Esophagus (tissue), 2 donors: ENCODE results near the gene PHF12. TPM values are rescaled to one million over a fixed set of nuclear protein-coding genes. Genes with fewer than 3 reads are reported as not detected.

Experiments used
- H3K27ac ChIP-seq, 2 donors: one replicate each; pipeline ENCODE4 v1.5.1; 2013; ENCODE audit warnings: low read depth in 2 of 2, mild to moderate bottlenecking in 2 of 2, inconsistent platforms in 1 of 2, low read length in 1 of 2, moderate library complexity in 1 of 2
- H3K27me3 ChIP-seq, 2 donors: one replicate each; pipeline ENCODE4 v1.6.1; 2013; ENCODE audit warnings: low read length in 2 of 2, control low read depth in 1 of 2, mild to moderate bottlenecking in 1 of 2; ENCODE audit not compliant: insufficient read depth in 2 of 2, control insufficient read depth in 1 of 2
- H3K36me3 ChIP-seq, 2 donors: one replicate each; pipeline ENCODE4 v1.6.1; 2013; ENCODE audit warnings: low read length in 1 of 2; ENCODE audit not compliant: control insufficient read depth in 2 of 2, insufficient read depth in 2 of 2
- H3K4me1 ChIP-seq, 2 donors: one replicate each; pipeline ENCODE4 v1.6.1; 2013; ENCODE audit warnings: low read length in 1 of 2; ENCODE audit not compliant: control insufficient read depth in 2 of 2, insufficient read depth in 2 of 2
- H3K4me3 ChIP-seq, 2 donors: one replicate each; pipeline ENCODE4 v1.5.1; 2013; ENCODE audit warnings: low read length in 2 of 2, mild to moderate bottlenecking in 2 of 2, low read depth in 1 of 2, moderate library complexity in 1 of 2
- H3K9me3 ChIP-seq, 2 donors: one replicate each; pipeline ENCODE4 v1.6.1; 2013; ENCODE audit warnings: mild to moderate bottlenecking in 2 of 2, low read depth in 1 of 2, low read length in 1 of 2, moderate library complexity in 1 of 2; ENCODE audit not compliant: control insufficient read depth in 2 of 2, insufficient read depth in 1 of 2
- WGBS, 2 donors: extraction: QIAGEN DNeasy Blood & Tissue Kit; methylation state at CpG; one replicate each; pipeline ENCODE4 v1.1.7; 2013; 5-methylcytosine and 5-hydroxymethylcytosine counted together
- polyA plus RNA-seq, 2 donors: library from polyadenylated mRNA; stranded (reverse); fragments of 200-250 nt; gene quantifications; one replicate each; pipeline ENCODE4 v1.2.3, GENCODE V29; 2013
- donor health status: healthy with polysubstance abuse.
- donor health status: Bipolar disorder and iron deficiency.

Gene PHF12
- polyA plus RNA-seq, 2 donors, result 8.6 to 9.1 TPM

DNA sequence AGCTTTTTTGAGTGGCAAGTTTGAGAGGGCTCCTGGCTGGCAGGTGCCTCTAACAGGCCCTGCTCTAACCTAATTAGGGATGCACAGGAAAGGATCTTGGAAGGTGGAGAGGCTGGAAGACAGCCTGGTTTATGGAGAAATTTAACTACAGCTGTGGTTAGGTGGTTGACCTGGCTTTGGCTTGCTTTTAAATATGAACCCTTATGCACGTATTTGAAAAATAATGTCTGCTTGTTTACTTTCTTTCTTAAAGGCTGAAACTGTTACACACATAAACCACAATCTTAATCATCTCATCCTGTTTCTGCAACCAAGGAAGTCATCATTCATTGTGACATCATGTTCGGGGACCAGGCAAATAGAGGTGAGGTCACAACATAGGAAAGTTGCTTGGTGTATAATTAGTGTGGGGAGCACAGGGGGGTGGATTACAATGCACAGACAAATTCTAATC lies 25.4 kb downstream of the PHF12 start:
- no peaks in the 10 kb centered on the region for H3K9me3 ChIP-seq
- peaks cover 6 to 11% of the 10 kb centered on the region in 2 donors for H3K36me3 ChIP-seq
- WGBS, 2 donors, result 17% methylated on average over 2 of the region's 2 CpGs
- H3K4me3 ChIP-seq, result no peak overlapping the region
- H3K27ac ChIP-seq, result peak overlapping the region; percentile 21 to 28
- H3K27me3 ChIP-seq, result no peaks in the 10 kb centered on the region
- H3K4me1 ChIP-seq, result peaks cover 0 to 5% of the 10 kb centered on the region in 2 donors

DNA sequence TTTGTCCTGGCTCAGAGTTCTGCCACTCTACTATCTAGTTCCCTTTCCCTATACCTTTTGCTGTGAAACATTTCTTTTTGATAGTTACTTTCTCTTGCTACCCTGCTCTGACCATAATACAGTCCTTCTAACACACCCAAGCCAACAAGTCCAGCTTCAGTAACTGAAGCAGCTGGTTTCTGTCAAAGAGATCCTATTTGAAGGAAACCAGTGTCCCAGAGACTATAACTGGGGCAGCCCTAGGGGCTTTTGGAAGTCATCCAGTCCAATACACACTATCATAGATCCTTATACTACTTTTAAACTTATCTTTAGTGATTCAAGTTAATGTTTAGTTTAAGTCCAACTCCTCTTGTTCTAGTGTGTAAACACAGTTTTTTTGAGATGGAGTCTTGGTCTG lies 31.1 kb downstream of the PHF12 start:
- Histone ChIP-seq H3K9me3 (no peaks in the 10 kb centered on the region), H3K27ac (no peak overlapping the region), H3K36me3 (peaks cover 22 to 29% of the 10 kb centered on the region in 2 donors), H3K4me3 (no peak overlapping the region), H3K27me3 (no peaks in the 10 kb centered on the region), H3K4me1 (peaks cover 0 to 2% of the 10 kb centered on the region in 2 donors)

DNA sequence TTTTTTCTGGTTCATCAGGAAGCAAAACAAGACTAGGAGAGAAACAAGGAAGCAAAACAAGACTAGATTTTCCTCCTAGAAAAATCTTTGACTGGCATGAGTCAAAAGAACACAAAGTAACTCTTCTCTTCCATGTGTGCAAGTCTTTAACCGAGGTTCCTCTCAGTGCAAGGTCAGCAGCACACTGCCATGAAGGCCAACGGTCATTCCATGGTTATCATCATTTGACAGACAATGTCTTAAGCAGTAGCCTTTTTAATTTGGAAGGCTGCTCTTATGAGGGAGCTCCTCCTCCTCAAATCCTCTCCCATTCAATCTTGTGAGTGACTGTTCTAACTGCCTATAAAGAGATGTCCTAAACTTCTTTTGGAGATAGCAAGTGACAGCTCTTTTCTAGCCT lies 33.0 kb downstream of the PHF12 start:
- no peaks in the 10 kb centered on the region for H3K27me3 ChIP-seq
- no peak overlapping the region for H3K27ac ChIP-seq
- H3K4me3 ChIP-seq, result no peak overlapping the region
- 64 to 77% methylated on average over 2 of the region's 2 CpGs for WGBS, 2 donors
- peaks cover 21 to 31% of the 10 kb centered on the region in 2 donors for H3K36me3 ChIP-seq
- H3K9me3 ChIP-seq, result no peaks in the 10 kb centered on the region
- peaks cover 0 to 2% of the 10 kb centered on the region in 2 donors for H3K4me1 ChIP-seq

DNA sequence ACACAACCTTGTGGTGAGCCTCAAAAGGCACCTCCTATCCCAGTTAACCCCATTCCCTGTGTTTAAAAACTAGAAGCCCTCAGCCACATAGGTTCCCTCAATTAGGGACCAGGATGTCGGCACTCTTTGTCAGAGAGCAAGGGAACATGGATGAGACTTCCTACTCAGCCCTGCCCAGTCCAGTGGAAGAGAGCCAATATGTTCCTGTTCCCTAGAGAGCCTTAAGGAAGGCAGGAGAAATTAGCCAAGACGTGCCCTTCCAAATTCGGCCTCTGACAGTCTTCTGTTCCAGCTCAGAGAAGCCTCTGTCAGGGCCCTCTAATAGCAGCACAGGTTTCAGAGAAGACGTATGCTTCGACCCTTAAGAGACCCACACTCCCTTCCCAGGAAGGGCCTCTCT lies 33.9 kb downstream of the PHF12 start:
- H3K4me3 ChIP-seq, result no peak overlapping the region
- H3K27me3 ChIP-seq, result no peaks in the 10 kb centered on the region
- peaks cover 21 to 39% of the 10 kb centered on the region in 2 donors for H3K36me3 ChIP-seq
- H3K9me3 ChIP-seq, result no peaks in the 10 kb centered on the region
- peaks cover 0 to 2% of the 10 kb centered on the region in 2 donors for H3K4me1 ChIP-seq
- H3K27ac ChIP-seq, result no peak overlapping the region
- whole genome bisulfite sequencing, 2 donors, result 65 to 70% methylated on average over 5 of the region's 5 CpGs

DNA sequence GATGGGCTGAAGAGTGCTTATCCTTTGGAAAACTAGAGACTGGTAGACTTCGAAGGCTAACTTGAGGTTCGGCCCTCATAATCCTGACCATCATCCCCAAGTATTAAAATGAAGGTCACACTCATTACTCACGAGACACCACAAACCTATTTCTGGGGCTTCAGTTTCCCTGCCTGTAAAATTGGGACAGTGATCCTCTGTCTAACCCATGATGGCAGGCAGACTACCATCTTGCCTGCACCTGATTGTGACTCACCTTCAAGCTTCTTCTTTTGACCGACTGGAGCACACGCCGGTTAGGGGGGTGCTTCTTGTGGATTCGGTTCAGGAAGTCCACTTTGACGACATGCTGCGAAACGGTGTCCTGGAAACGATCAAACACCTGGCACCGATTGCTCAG lies 34.3 kb downstream of the PHF12 start:
- Histone ChIP-seq H3K9me3 (no peaks in the 10 kb centered on the region), H3K4me3 (no peak overlapping the region), H3K27ac (no peak overlapping the region), H3K4me1 (peaks cover 0 to 2% of the 10 kb centered on the region in 2 donors), H3K27me3 (no peaks in the 10 kb centered on the region), H3K36me3 (peaks cover 21 to 41% of the 10 kb centered on the region in 2 donors)
- WGBS, 2 donors, result 79% methylated on average over 12 of the region's 12 CpGs

DNA sequence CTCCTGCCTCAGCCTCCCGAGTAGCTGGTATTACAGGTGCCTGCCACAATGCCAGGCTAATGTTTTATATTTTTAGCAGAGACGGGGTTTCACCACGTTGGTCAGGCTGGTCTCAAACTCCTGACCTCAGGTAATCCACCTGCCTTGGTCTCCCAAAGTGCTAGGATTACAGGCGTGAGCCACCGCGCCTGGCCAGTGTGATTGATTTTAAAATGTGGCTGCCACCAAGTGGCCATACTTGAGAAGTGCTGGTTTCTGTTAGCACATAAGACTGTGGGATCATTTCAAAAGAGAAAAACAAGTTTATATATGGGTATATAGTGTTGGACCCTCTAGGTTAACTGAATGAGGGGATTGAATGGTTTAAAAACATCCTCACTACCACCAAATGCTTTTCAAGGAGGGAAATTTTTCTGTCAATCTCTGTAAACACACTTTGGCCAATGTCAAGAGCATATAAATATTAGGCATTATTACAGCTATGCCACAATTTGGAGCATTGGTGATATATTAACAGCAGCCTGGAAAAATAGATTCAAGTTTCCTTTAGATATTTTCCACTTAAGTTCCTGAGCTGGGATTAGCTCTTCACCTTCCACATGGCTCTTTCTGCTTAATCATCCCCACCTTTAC lies 34.9 kb downstream of the PHF12 start:
- H3K27ac ChIP-seq, result no peak overlapping the region
- H3K4me3 ChIP-seq, result no peak overlapping the region
- no peaks in the 10 kb centered on the region for H3K9me3 ChIP-seq
- H3K27me3 ChIP-seq, result no peaks in the 10 kb centered on the region
- H3K36me3 ChIP-seq, result peaks cover 23 to 47% of the 10 kb centered on the region in 2 donors
- H3K4me1 ChIP-seq, result peaks cover 0 to 2% of the 10 kb centered on the region in 2 donors
- 43 to 47% methylated on average over 6 of the region's 6 CpGs for WGBS, 2 donors

DNA sequence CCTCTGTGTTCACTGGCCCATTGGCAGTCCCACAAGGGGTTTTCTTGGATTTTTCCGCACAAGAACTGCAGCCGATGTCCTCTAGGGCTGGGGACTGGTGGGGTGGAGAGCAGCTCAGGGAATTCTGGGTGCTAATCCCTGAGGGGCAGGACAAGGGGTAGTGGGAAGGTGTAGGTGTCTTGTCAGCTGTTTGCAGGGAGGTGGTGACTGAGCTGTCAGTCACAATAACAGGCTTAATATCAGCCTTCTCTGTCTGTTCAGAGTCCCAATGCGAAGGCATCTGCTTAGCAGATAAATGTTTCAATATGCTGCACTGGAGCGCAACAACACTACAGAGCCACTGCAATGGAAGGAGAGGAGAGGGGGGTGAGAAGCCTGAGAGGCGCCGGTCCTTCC lies 38.4 kb downstream of the PHF12 start:
- 94% methylated on average over 6 of the region's 6 CpGs for whole genome bisulfite sequencing, 2 donors
- Histone ChIP-seq H3K27ac (peak overlapping the region in 1 of 2 donors; percentile 17), H3K4me3 (no peak overlapping the region), H3K9me3 (no peaks in the 10 kb centered on the region), H3K36me3 (peaks cover 33 to 54% of the 10 kb centered on the region in 2 donors), H3K4me1 (peaks cover 2 to 3% of the 10 kb centered on the region in 2 donors), H3K27me3 (no peaks in the 10 kb centered on the region)

DNA sequence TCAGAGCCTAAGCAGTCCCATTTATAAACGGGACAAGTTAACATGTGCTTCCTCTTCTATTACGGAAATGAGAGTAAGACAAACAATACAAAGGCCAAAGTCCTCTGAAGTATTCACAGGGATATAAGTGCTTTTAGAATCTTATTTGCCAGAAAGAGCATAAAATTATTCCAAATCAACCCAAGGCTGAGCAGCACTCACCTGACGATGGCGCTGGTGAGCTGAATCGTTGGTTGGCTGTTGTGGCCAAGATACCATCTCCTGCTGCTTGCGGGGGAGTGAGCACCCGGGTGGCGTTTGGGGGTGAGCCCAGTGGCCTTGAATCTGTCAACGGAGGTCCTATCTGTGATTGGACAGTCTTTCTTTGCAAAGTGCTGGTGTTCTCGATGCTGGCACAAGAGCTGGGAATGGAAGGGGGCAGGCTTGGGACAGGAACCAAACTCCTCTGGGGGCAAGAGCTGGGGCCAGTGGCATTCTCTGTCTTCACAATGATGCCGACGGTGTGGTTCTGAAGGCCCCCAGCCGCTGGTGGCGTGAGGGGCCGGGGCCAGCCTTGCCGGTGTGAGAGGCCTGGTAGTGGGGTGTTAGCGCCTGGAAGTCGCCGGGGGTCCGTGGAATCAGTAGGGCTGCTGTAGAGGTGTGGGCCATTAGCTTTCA lies 38.9 kb downstream of the PHF12 start:
- peaks cover 2 to 3% of the 10 kb centered on the region in 2 donors for H3K4me1 ChIP-seq
- peaks cover 33 to 57% of the 10 kb centered on the region in 2 donors for H3K36me3 ChIP-seq
- no peaks in the 10 kb centered on the region for H3K9me3 ChIP-seq
- H3K27me3 ChIP-seq, result no peaks in the 10 kb centered on the region
- 80 to 84% methylated on average over 20 of the region's 20 CpGs for WGBS, 2 donors
- peak overlapping the region in 1 of 2 donors; percentile 17 for H3K27ac ChIP-seq
- no peak overlapping the region for H3K4me3 ChIP-seq

DNA sequence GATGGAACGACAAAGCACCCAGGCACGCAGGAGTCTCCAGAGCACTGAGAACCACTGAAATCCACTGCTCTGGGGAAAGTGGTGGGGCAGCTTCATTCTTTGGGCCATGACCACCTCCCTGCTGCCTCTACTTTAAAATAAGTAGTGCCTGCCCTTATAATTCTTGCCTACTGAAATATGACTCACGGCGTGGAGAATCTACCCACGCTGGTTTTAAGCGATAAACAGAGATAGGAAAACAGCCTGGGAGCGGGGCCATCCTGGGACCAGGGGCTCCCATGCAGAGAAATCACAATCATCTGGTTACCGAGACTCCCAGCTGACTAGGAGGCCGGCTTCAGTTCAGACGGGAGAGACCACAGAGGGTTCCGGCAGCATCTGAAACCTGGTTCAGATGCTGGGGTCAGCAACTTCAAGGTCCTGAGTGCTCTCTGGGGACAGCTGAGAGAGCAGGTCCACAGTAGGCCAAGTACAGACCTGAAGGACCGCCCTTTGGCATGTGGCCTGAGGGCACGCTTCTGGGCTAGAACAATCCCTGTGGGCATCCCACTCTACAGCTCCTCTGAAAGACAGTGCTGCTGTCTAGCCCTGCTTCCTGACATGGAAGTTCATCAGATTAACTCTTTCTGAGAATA lies 39.8 kb downstream of the PHF12 start:
- Histone ChIP-seq H3K9me3 (no peaks in the 10 kb centered on the region), H3K27ac (no peak overlapping the region), H3K4me1 (peaks cover 0 to 3% of the 10 kb centered on the region in 2 donors), H3K36me3 (peaks cover 29 to 55% of the 10 kb centered on the region in 2 donors), H3K4me3 (no peak overlapping the region), H3K27me3 (no peaks in the 10 kb centered on the region)
- WGBS, 2 donors, result 91 to 92% methylated on average over 13 of the region's 13 CpGs
